ENCODE measurements around the gene PLCB2.
A peak's percentile ranks its signal among the peaks of the same experiment; 100 is the strongest.

The PLCB2 gene

GRCh38 chr15:40307421-40308211 is at the start of gene PLCB2:
Gene PLCB2, minus strand, starts transcription at chr15:40307935. Its CDS starts 263 bp downstream, at chr15:40307672.
- no peak for DNase-seq (ENCODE audit: low spot score)

GRCh38 chr15:40357246-40357645 is 49.5 kb upstream of the PLCB2 start:
- no peak for DNase-seq (ENCODE audit: low spot score)

GRCh38 chr15:40355976-40356585 is 48.3 kb upstream of the PLCB2 start:
- no peak for DNase-seq (ENCODE audit: low spot score)

- peak; percentile 81 for DNase-seq (ENCODE audit: low spot score)
Observed at GRCh38 chr15:40354408-40355171, 46.9 kb upstream of the PLCB2 start.

- DNase-seq (ENCODE audit: low spot score) = no peak
Observed at GRCh38 chr15:40353697-40354096, 46.0 kb upstream of the PLCB2 start.

GRCh38 chr15:40352281-40352901 is 44.7 kb upstream of the PLCB2 start:
- no peak for DNase-seq (ENCODE audit: low spot score)

- no peak for DNase-seq (ENCODE audit: low spot score)
Observed at GRCh38 chr15:40349163-40349562, 41.4 kb upstream of the PLCB2 start.

GRCh38 chr15:40348474-40348870 is 40.7 kb upstream of the PLCB2 start:
- no peak for DNase-seq (ENCODE audit: low spot score)

GRCh38 chr15:40347559-40348473 is 40.1 kb upstream of the PLCB2 start:
- no peak for DNase-seq (ENCODE audit: low spot score)

- no peak for DNase-seq (ENCODE audit: low spot score)
Observed at GRCh38 chr15:40346579-40347558, 39.1 kb upstream of the PLCB2 start.

- DNase-seq (ENCODE audit: low spot score) = no peak
Observed at GRCh38 chr15:40345867-40346578, 38.3 kb upstream of the PLCB2 start.

GRCh38 chr15:40345225-40345866 is 37.6 kb upstream of the PLCB2 start:
- DNase-seq (ENCODE audit: low spot score) = no peak

GRCh38 chr15:40344631-40345120 is 36.9 kb upstream of the PLCB2 start:
- DNase-seq (ENCODE audit: low spot score) = peak; percentile 84

- DNase-seq (ENCODE audit: low spot score) = no peak
Observed at GRCh38 chr15:40344217-40344616, 36.5 kb upstream of the PLCB2 start.

GRCh38 chr15:40343512-40343911 is 35.8 kb upstream of the PLCB2 start:
- DNase-seq (ENCODE audit: low spot score) = peak; percentile 87

GRCh38 chr15:40342416-40343320 is 34.9 kb upstream of the PLCB2 start:
- DNase-seq (ENCODE audit: low spot score) = no peak

GRCh38 chr15:40340740-40341400 is 33.1 kb upstream of the PLCB2 start, which contains the start of gene CCDC9B:
Gene CCDC9B, minus strand, starts transcription at chr15:40340939. Its CDS starts 120 bp downstream, at chr15:40340819.
- DNase-seq (ENCODE audit: low spot score) = peak; percentile 92
